GM19467 (cell line): ENCODE measurements around the gene NPTX2.

Source experiments
- ATAC-seq: cut with Tn5 transposase; IDR thresholded peaks from one replicate; pipeline ENCODE4 v1.9.1; 2021; ENCODE audit warnings: mild to moderate bottlenecking, moderate library complexity; ENCODE audit not compliant: unreplicated experiment

The NPTX2 gene

GRCh38 chr7:98653601-98654310 lies 36.7 kb downstream of the NPTX2 start:
- no peak for ATAC-seq

- no peak for ATAC-seq
Measured at GRCh38 chr7:98654524-98655272, 37.6 kb downstream of the NPTX2 start.

- no peak for ATAC-seq
Measured at GRCh38 chr7:98655611-98656010, 38.5 kb downstream of the NPTX2 start.

- no peak for ATAC-seq
Measured at GRCh38 chr7:98656899-98657298, 39.8 kb downstream of the NPTX2 start.

GRCh38 chr7:98657736-98658135 lies 40.7 kb downstream of the NPTX2 start:
- no peak for ATAC-seq

- ATAC-seq: no peak
Measured at GRCh38 chr7:98659756-98660155, 42.7 kb downstream of the NPTX2 start.

GRCh38 chr7:98661607-98662006 lies 44.5 kb downstream of the NPTX2 start:
- ATAC-seq: no peak

GRCh38 chr7:98662289-98662688 lies 45.2 kb downstream of the NPTX2 start:
- no peak for ATAC-seq

GRCh38 chr7:98664882-98665281 lies 47.8 kb downstream of the NPTX2 start:
- no peak for ATAC-seq

GRCh38 chr7:98668255-98668654 lies 51.2 kb downstream of the NPTX2 start:
- no peak for ATAC-seq

GRCh38 chr7:98669329-98670000 lies 52.4 kb downstream of the NPTX2 start:
- ATAC-seq: no peak

- no peak for ATAC-seq
Measured at GRCh38 chr7:98670186-98670585, 53.1 kb downstream of the NPTX2 start.

GRCh38 chr7:98671733-98672331 lies 54.7 kb downstream of the NPTX2 start:
- ATAC-seq: no peak

- ATAC-seq: no peak
Measured at GRCh38 chr7:98674461-98674860, 57.4 kb downstream of the NPTX2 start.

- no peak for ATAC-seq
Measured at GRCh38 chr7:98674881-98675280, 57.8 kb downstream of the NPTX2 start.

- no peak for ATAC-seq
Measured at GRCh38 chr7:98678215-98678614, 61.1 kb downstream of the NPTX2 start.
